Activated naive CD4-positive, alpha-beta T cell treated with anti-CD3 and anti-CD28 coated beads, Interleukin-2, amount 50 U/mL, for 24 hours (primary cell): ENCODE measurements around the gene DDR2.
"Not testable (repeated sequence)": the region's sequence is repeated elsewhere in the genome, so short reads cannot be mapped to it uniquely, and the experiment has no call there.

Experiments
- H3K27ac Mint-ChIP-seq: one replicate; pipeline ENCODE4 v1.8.0; 2021; ENCODE audit warnings: mild to moderate bottlenecking, mixed read lengths
- H3K27me3 Mint-ChIP-seq: one replicate; pipeline ENCODE4 v1.8.0; 2021; ENCODE audit warnings: mixed read lengths
- H3K36me3 Mint-ChIP-seq: one replicate; pipeline ENCODE4 v1.8.0; 2021; ENCODE audit warnings: mixed read lengths
- H3K4me1 Mint-ChIP-seq: one replicate; pipeline ENCODE4 v1.8.0; 2021; ENCODE audit warnings: mixed read lengths
- H3K4me3 Mint-ChIP-seq: one replicate; pipeline ENCODE4 v1.8.0; 2021; ENCODE audit warnings: mild to moderate bottlenecking, mixed read lengths
- H3K9me3 Mint-ChIP-seq: one replicate; pipeline ENCODE4 v1.8.0; 2021; ENCODE audit warnings: mixed read lengths

DDR2 gene

DNA sequence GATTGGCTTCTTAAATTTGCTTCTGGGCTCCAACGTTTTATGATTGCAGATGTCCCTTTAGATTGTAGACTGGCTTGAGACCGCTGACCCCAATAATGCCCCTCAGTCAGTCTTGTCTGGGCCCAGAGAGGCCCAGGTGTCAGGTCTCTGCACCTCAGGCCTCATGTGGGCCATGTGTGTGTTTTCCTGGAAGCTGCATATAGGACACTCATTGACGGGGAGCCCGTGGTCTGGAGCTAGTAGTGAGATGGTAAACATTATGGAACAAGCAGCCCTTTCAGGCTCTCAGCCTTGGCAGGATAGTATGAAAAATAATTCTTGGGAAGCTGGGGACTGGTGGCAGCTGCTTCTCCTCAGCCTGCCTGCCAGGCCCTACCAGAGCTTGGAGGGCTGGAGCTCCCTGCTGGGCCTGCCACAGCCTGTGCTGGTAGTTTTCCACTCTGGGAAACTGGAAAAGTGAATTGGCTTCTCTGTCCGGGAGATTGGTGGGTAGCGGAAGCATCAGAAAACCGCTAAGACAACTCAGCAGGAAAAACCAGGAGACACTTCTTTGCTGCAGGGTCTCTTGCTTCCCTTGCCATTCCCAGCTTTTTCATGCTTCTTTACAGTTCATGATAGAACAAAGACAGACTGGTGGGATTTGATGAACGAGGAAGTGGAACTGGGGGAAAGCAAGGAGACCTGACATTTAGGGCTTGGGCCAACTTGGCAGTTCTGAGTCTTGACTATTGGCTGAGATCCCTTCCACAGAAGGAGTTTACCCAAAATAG lies 100.5 kb downstream of the DDR2 start:
- Mint-ChIP-seq H3K4me3 (no peak overlapping the region), H3K36me3 (no peaks in the 10 kb centered on the region), H3K9me3 (no peaks in the 10 kb centered on the region), H3K27me3 (no peaks in the 10 kb centered on the region), H3K27ac (no peak overlapping the region), H3K4me1 (no peaks in the 10 kb centered on the region)

DNA sequence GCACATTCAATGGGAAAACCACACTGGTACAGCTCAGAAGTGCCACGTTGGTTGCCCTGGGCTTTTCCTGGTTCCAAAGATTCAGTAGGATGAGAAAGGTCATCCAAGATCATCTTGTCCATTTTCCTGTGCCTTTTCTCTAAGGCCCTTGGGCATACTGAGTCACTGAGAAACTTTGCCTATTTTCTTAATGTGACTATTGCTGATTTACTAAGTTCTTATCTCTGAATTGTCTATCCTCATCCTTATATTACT lies 101.0 kb downstream of the DDR2 start:
- no peak overlapping the region for H3K27ac Mint-ChIP-seq
- H3K9me3 Mint-ChIP-seq: no peaks in the 10 kb centered on the region
- no peak overlapping the region for H3K4me3 Mint-ChIP-seq
- no peaks in the 10 kb centered on the region for H3K4me1 Mint-ChIP-seq
- no peaks in the 10 kb centered on the region for H3K27me3 Mint-ChIP-seq
- H3K36me3 Mint-ChIP-seq: no peaks in the 10 kb centered on the region

- H3K27ac Mint-ChIP-seq: no peak overlapping the region
- no peaks in the 10 kb centered on the region for H3K36me3 Mint-ChIP-seq
- H3K27me3 Mint-ChIP-seq: no peaks in the 10 kb centered on the region
- H3K4me3 Mint-ChIP-seq: no peak overlapping the region
- H3K4me1 Mint-ChIP-seq: no peaks in the 10 kb centered on the region
- H3K9me3 Mint-ChIP-seq: no peaks in the 10 kb centered on the region
These were observed 101.8 kb downstream of the DDR2 start for GRCh38 chr1:162734047-162734446.

DNA sequence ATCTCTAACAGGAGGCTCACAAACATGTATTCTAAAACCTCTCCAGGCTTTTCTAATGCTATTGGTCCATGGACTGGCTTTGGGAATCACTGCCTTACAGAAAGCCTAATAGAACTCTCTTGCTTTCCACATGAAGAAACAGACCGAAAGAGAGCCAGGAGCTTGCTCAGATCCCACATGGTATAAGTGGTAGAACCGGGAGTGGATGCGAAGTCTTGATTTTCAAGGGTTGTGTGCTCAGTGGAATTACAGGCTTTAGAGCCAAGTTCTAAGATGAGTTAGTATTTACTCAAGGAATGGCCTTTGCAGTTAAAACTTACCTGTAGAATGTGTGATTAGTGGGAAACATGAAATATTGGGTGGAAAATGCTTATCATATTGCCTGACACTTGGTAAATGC lies 103.9 kb downstream of the DDR2 start:
- no peak overlapping the region for H3K27ac Mint-ChIP-seq
- no peaks in the 10 kb centered on the region for H3K9me3 Mint-ChIP-seq
- H3K36me3 Mint-ChIP-seq: no peaks in the 10 kb centered on the region
- no peaks in the 10 kb centered on the region for H3K27me3 Mint-ChIP-seq
- H3K4me3 Mint-ChIP-seq: no peak overlapping the region
- H3K4me1 Mint-ChIP-seq: no peaks in the 10 kb centered on the region

- no peak overlapping the region for H3K27ac Mint-ChIP-seq
- H3K4me3 Mint-ChIP-seq: no peak overlapping the region
- H3K9me3 Mint-ChIP-seq: no peaks in the 10 kb centered on the region
- H3K4me1 Mint-ChIP-seq: no peaks in the 10 kb centered on the region
- no peaks in the 10 kb centered on the region for H3K27me3 Mint-ChIP-seq
- H3K36me3 Mint-ChIP-seq: no peaks in the 10 kb centered on the region
These were observed 104.4 kb downstream of the DDR2 start for GRCh38 chr1:162736633-162737067.

DNA sequence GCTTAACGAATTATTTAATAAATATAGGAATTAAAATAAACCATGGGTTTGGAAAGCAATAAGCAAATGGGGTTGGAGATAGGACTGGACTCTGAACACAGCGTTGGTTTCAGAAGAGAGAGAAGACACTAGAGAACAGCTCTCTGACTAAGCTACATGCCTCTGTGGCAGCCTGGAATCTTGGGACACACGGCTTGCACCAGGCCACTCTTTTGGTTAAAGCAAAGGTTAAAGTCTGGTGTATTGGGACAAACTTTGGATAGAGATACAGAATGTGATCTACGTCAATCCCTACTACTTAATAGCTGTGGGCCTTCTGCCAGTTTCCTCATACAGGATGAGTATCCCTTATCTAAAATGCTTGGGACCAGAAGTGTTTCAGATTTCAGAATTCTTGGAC lies 108.5 kb downstream of the DDR2 start:
- Mint-ChIP-seq H3K36me3 (no peaks in the 10 kb centered on the region), H3K27me3 (peaks cover 4% of the 10 kb centered on the region), H3K27ac (no peak overlapping the region), H3K4me3 (no peak overlapping the region), H3K4me1 (no peaks in the 10 kb centered on the region), H3K9me3 (no peaks in the 10 kb centered on the region)

DNA sequence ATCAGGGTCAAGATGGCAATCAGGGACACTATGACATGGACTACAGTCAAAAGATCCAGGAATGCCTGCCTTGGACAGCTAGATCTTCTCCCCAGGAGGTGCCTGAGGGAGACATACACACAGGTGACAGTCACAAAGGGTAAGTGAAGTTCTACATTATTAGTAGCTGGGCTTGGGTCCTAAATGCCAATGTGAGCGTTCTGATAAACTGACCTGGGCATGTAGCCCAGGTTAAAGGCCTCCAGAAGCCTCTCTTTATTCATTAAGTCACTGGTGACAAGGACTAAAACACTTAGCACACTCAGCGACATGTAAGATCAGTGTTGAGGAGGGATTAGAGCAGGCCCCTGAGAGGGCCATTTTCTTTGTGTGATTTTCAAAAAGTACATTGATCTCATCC lies 109.3 kb downstream of the DDR2 start:
- Mint-ChIP-seq H3K36me3 (no peaks in the 10 kb centered on the region), H3K27ac (no peak overlapping the region), H3K27me3 (peaks cover 4% of the 10 kb centered on the region), H3K4me1 (no peaks in the 10 kb centered on the region), H3K4me3 (no peak overlapping the region), H3K9me3 (no peaks in the 10 kb centered on the region)

GRCh38 chr1:162746264-162746942 lies 114.1 kb downstream of the DDR2 start:
- H3K4me3 Mint-ChIP-seq, H3K27me3 Mint-ChIP-seq, H3K27ac Mint-ChIP-seq, H3K9me3 Mint-ChIP-seq, H3K4me1 Mint-ChIP-seq, H3K36me3 Mint-ChIP-seq: not testable (repeated sequence)

DNA sequence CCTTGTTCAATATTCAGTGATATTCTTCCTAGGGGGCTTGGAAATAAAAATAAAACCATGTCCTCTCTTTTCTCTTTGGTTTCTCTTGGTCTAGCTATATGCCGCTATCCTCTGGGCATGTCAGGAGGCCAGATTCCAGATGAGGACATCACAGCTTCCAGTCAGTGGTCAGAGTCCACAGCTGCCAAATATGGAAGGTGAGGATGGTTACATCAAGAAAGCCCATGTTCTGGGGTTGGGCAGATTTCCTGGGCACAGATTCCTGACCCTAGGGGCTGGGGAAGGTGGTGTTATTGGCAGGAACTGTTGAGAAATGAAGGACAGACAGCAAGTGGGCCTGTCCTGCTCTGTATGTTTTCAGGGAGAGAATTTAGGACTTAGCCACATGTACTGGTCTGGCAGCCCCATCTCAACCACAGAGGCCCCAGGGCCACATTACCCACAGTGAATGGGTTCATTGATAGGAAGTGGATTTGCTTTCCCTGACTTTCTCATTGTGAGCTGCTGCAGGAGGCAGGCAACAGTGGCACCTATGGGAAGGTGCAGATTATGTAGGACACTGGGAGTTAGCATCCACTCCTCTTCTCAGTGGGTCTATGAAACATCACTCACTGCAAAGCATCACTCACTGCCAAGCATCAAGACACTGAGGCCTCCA lies 120.9 kb downstream of the DDR2 start:
- H3K36me3 Mint-ChIP-seq: no peaks in the 10 kb centered on the region
- H3K4me3 Mint-ChIP-seq: no peak overlapping the region
- H3K27ac Mint-ChIP-seq: no peak overlapping the region
- no peaks in the 10 kb centered on the region for H3K4me1 Mint-ChIP-seq
- no peaks in the 10 kb centered on the region for H3K9me3 Mint-ChIP-seq
- H3K27me3 Mint-ChIP-seq: no peaks in the 10 kb centered on the region

DNA sequence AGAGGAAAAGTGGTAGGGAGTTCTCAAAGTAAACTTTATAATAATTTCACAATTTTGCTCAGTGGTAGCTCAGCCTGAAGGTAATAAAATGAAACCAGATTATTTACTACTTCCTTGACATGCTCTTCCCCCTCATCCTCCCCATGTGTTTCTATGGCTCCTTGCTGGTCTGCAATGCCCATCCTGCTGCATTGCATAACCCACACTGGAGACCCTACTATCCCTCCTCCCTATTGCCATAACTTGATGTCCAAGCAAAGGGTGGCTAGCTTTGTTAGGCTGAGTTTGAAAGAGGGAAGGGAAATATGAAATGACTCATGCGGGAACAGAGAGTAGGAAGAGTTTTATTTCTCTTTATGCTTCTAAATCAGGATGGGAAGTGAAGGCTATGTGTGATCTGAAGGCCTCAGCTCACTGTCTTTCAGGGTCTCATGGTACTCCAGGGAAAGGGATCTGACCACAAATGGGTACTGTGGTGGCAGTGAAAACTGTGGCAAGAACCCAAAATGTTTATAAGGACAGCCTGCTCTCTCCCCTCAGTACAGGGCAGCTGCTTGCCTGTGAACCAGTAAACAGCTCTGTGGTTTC lies 121.8 kb downstream of the DDR2 start:
- no peak overlapping the region for H3K27ac Mint-ChIP-seq
- H3K27me3 Mint-ChIP-seq: no peaks in the 10 kb centered on the region
- no peaks in the 10 kb centered on the region for H3K36me3 Mint-ChIP-seq
- no peak overlapping the region for H3K4me3 Mint-ChIP-seq
- no peaks in the 10 kb centered on the region for H3K9me3 Mint-ChIP-seq
- no peaks in the 10 kb centered on the region for H3K4me1 Mint-ChIP-seq

- Mint-ChIP-seq H3K9me3 (no peaks in the 10 kb centered on the region), H3K27me3 (no peaks in the 10 kb centered on the region), H3K36me3 (no peaks in the 10 kb centered on the region), H3K4me3 (no peak overlapping the region), H3K4me1 (no peaks in the 10 kb centered on the region), H3K27ac (no peak overlapping the region)
These were observed 123.0 kb downstream of the DDR2 start for GRCh38 chr1:162755306-162755705.

DNA sequence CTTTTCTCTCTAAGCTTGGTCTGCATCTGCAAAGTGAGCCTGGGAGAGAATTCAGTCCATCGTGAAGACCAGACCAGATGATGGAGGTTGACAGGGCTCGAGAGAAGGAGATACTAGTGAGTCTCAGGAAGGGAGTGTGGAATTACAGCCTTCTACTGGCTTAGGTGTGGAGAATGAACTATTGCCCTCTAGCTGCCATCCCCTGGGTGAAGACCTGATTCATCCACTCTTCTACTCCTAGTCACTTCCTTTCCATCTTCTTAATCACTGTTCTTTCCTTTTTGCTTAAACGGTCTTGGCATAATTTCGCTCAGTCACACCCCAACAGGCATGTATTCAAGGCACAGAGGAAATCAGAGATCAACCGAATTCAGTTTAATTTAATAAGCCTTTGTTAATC lies 124.3 kb downstream of the DDR2 start:
- no peak overlapping the region for H3K4me3 Mint-ChIP-seq
- H3K9me3 Mint-ChIP-seq: no peaks in the 10 kb centered on the region
- no peaks in the 10 kb centered on the region for H3K27me3 Mint-ChIP-seq
- H3K27ac Mint-ChIP-seq: no peak overlapping the region
- no peaks in the 10 kb centered on the region for H3K36me3 Mint-ChIP-seq
- no peaks in the 10 kb centered on the region for H3K4me1 Mint-ChIP-seq

DNA sequence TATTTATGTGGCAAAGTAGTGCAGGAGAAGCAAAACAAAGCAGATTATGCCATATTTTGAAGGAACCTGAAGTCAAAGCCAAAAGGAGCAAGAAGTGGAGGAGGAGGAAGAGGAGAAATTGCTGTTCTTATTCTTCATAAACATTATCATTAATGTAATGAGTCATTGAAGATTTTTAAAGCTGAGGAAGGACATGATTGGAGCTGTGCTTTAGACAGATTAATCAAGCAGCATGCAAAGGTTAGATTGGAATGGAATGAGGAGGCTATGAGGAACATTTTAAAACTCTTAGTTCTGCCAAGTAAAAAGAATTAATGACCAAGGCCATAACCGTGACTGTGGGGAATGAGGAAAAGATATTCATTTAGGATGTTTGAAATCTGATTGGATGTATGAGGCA lies 125.2 kb downstream of the DDR2 start:
- H3K27me3 Mint-ChIP-seq: no peaks in the 10 kb centered on the region
- no peak overlapping the region for H3K27ac Mint-ChIP-seq
- H3K4me1 Mint-ChIP-seq: no peaks in the 10 kb centered on the region
- no peaks in the 10 kb centered on the region for H3K36me3 Mint-ChIP-seq
- H3K4me3 Mint-ChIP-seq: no peak overlapping the region
- no peaks in the 10 kb centered on the region for H3K9me3 Mint-ChIP-seq

DNA sequence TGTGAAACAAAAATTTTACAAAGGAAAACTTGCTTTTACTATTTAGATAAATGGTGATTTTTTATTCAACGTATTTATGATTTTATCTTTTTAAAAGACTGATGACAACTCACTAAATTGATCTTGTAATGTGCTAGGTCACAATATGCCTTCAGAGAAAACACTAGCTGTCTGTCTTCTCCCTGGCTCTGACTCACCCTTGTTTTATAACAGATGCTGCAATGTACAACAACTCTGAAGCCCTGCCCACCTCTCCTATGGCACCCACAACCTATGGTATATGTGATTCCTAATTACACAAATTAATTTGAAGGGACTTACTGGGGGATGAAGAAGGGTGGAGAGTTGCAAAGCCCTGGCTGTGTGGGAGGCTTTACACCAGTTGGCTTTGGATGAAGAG lies 133.5 kb downstream of the DDR2 start:
- no peak overlapping the region for H3K27ac Mint-ChIP-seq
- peaks cover 2% of the 10 kb centered on the region for H3K36me3 Mint-ChIP-seq

GRCh38 chr1:162772571-162773154 lies 140.4 kb downstream of the DDR2 start:
- Mint-ChIP-seq H3K27me3 (peaks cover 5% of the 10 kb centered on the region), H3K9me3 (no peaks in the 10 kb centered on the region), H3K4me1 (no peaks in the 10 kb centered on the region), H3K27ac (no peak overlapping the region), H3K36me3 (no peaks in the 10 kb centered on the region), H3K4me3 (no peak overlapping the region)

More for the DNA sequence above, 133.5 kb downstream of the DDR2 start:
- peaks cover 2% of the 10 kb centered on the region for H3K27me3 Mint-ChIP-seq
- no peak overlapping the region for H3K4me3 Mint-ChIP-seq
- no peaks in the 10 kb centered on the region for H3K9me3 Mint-ChIP-seq
- no peaks in the 10 kb centered on the region for H3K4me1 Mint-ChIP-seq

DNA sequence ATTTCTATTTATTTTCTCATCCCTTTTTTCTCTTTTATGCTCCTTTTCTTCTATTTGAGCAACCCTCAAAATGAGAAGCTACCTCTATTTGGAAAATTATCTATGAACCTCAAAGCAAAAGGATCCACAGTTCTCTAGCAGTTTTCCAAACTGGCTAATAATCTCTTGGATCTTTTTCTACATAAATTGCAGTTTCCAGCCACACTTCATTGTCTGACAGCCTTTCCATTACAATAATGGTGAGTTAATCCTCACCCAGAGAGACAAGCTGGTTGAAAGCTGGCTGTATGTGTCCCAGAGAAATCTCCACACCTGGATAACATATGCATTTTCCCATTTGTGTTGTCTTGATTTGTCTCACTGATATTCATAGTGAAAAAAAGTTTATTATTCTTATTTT lies 141.7 kb downstream of the DDR2 start:
- no peaks in the 10 kb centered on the region for H3K9me3 Mint-ChIP-seq
- H3K36me3 Mint-ChIP-seq: no peaks in the 10 kb centered on the region
- peaks cover 5% of the 10 kb centered on the region for H3K27me3 Mint-ChIP-seq
- H3K4me1 Mint-ChIP-seq: no peaks in the 10 kb centered on the region
- H3K4me3 Mint-ChIP-seq: no peak overlapping the region
- no peak overlapping the region for H3K27ac Mint-ChIP-seq
